GM19239 (cell line): Measurements from ENCODE around the gene TVP23A.
"Not testable (repeated sequence)": the region's sequence is repeated elsewhere in the genome, so short reads cannot be mapped to it uniquely, and the experiment has no call there.

Experiments
- DNase-seq: peaks from one replicate; pipeline ENCODE4 v3.0.0; 2011; ENCODE audit warnings: low spot score; ENCODE audit not compliant: insufficient read length
- FAIRE-seq: peaks from 2 replicates; lab custom pipeline; 2011; peaks lifted over from hg19 to GRCh38; lab: Jason Lieb, UNC

Gene TVP23A

GRCh38 chr16:10754941-10755340, 63.7 kb downstream of the TVP23A start:
- no peak for FAIRE-seq

GRCh38 chr16:10753670-10754069, 64.9 kb downstream of the TVP23A start:
- no peak for FAIRE-seq
- DNase-seq: no peak

More at GRCh38 chr16:10754941-10755340, 63.7 kb downstream of the TVP23A start:
- DNase-seq: no peak

- FAIRE-seq (peak; percentile 88), DNase-seq (no peak)
Measured at GRCh38 chr16:10752843-10753523, 65.6 kb downstream of the TVP23A start.

- peak; percentile 61 for FAIRE-seq
Measured at GRCh38 chr16:10751291-10751697, 67.3 kb downstream of the TVP23A start.

GRCh38 chr16:10750793-10751192, 67.8 kb downstream of the TVP23A start:
- DNase-seq (no peak), FAIRE-seq (no peak)

More at GRCh38 chr16:10751291-10751697, 67.3 kb downstream of the TVP23A start:
- DNase-seq: no peak

- FAIRE-seq (no peak), DNase-seq (no peak)
Measured at GRCh38 chr16:10745841-10746240, 72.8 kb downstream of the TVP23A start.

GRCh38 chr16:10744370-10745030, 74.1 kb downstream of the TVP23A start:
- no peak for DNase-seq

GRCh38 chr16:10743610-10744369, 74.8 kb downstream of the TVP23A start, which contains the start of gene NUBP1:
NUBP1 (plus strand) TSS chr16:10743842; CDS start chr16:10743864, 22 bp downstream.
- peak; percentile 97 for FAIRE-seq
- peak; percentile 80 for DNase-seq

More at GRCh38 chr16:10744370-10745030, 74.1 kb downstream of the TVP23A start:
- FAIRE-seq: peak; percentile 18

GRCh38 chr16:10743227-10743609, 75.4 kb downstream of the TVP23A start:
- no peak for DNase-seq
- no peak for FAIRE-seq

GRCh38 chr16:10741844-10742243, 76.8 kb downstream of the TVP23A start:
- FAIRE-seq: no peak
- DNase-seq: no peak

GRCh38 chr16:10741249-10741648, 77.3 kb downstream of the TVP23A start:
- not testable (repeated sequence) for DNase-seq, FAIRE-seq

- no peak for DNase-seq
Measured at GRCh38 chr16:10740845-10741208, 77.8 kb downstream of the TVP23A start.

GRCh38 chr16:10740000-10740844, 78.4 kb downstream of the TVP23A start:
- DNase-seq: no peak
- no peak for FAIRE-seq

More at GRCh38 chr16:10740845-10741208, 77.8 kb downstream of the TVP23A start:
- FAIRE-seq: no peak

GRCh38 chr16:10738231-10739077, 80.1 kb downstream of the TVP23A start:
- FAIRE-seq (peak; percentile 86), DNase-seq (peak; percentile 44)

GRCh38 chr16:10737068-10737625, 81.4 kb downstream of the TVP23A start:
- peak; percentile 41 for DNase-seq
- peak; percentile 81 for FAIRE-seq

GRCh38 chr16:10731790-10732189, 86.8 kb downstream of the TVP23A start:
- no peak for FAIRE-seq
- DNase-seq: no peak

- FAIRE-seq (no peak), DNase-seq (no peak)
Measured at GRCh38 chr16:10729104-10730048, 89.2 kb downstream of the TVP23A start.
